Activated naive CD4-positive, alpha-beta T cell treated with anti-CD3 and anti-CD28 coated beads for 36 hours (primary cell): ENCODE results near the gene NCAPG. TPM values are rescaled to one million over a fixed set of nuclear protein-coding genes. Genes with fewer than 3 reads are reported as not detected.

Experiments used
- CTCF ChIA-PET: fragments of 350-600 bp; sonication (Branson Sonifier 250); formaldehyde crosslinking; loops from one replicate; lab custom pipeline; 2021; ENCODE audit warnings: antibody characterized with exemption; lab: Charles Lee
- DNase-seq: peaks from one replicate; pipeline ENCODE4 v3.0.0-alpha.2; 2020
- H3K27ac Mint-ChIP-seq: one replicate; pipeline ENCODE4 v1.8.0; 2021; ENCODE audit warnings: mild to moderate bottlenecking, mixed read lengths
- H3K27me3 Mint-ChIP-seq: one replicate; pipeline ENCODE4 v1.8.0; 2021; ENCODE audit warnings: low read depth, mixed read lengths
- H3K36me3 Mint-ChIP-seq: one replicate; pipeline ENCODE4 v1.8.0; 2021; ENCODE audit warnings: low read depth, mixed read lengths
- H3K4me1 Mint-ChIP-seq: one replicate; pipeline ENCODE4 v1.8.0; 2021; ENCODE audit warnings: low read depth, mixed read lengths
- H3K4me3 Mint-ChIP-seq: one replicate; pipeline ENCODE4 v1.8.0; 2021; ENCODE audit warnings: mild to moderate bottlenecking, moderate library complexity, mixed read lengths
- H3K9me3 Mint-ChIP-seq: one replicate; pipeline ENCODE4 v1.8.0; 2021; ENCODE audit warnings: mixed read lengths
- intact Hi-C: fragments of 100-400 bp; cut with micrococcal nuclease; formaldehyde crosslinking; loops from one replicate; pipeline ENCODE4 v1.15.1; 2023
- total RNA-seq, 2 experiments: library from RNA; stranded (reverse); gene quantifications; one replicate each; pipeline ENCODE4 v1.2.3, GENCODE V29; 2021

Gene NCAPG, protein sequence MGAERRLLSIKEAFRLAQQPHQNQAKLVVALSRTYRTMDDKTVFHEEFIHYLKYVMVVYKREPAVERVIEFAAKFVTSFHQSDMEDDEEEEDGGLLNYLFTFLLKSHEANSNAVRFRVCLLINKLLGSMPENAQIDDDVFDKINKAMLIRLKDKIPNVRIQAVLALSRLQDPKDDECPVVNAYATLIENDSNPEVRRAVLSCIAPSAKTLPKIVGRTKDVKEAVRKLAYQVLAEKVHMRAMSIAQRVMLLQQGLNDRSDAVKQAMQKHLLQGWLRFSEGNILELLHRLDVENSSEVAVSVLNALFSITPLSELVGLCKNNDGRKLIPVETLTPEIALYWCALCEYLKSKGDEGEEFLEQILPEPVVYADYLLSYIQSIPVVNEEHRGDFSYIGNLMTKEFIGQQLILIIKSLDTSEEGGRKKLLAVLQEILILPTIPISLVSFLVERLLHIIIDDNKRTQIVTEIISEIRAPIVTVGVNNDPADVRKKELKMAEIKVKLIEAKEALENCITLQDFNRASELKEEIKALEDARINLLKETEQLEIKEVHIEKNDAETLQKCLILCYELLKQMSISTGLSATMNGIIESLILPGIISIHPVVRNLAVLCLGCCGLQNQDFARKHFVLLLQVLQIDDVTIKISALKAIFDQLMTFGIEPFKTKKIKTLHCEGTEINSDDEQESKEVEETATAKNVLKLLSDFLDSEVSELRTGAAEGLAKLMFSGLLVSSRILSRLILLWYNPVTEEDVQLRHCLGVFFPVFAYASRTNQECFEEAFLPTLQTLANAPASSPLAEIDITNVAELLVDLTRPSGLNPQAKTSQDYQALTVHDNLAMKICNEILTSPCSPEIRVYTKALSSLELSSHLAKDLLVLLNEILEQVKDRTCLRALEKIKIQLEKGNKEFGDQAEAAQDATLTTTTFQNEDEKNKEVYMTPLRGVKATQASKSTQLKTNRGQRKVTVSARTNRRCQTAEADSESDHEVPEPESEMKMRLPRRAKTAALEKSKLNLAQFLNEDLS
- 10 to 100 TPM; 70.2 to 78.4 TPM for total RNA-seq

DNA sequence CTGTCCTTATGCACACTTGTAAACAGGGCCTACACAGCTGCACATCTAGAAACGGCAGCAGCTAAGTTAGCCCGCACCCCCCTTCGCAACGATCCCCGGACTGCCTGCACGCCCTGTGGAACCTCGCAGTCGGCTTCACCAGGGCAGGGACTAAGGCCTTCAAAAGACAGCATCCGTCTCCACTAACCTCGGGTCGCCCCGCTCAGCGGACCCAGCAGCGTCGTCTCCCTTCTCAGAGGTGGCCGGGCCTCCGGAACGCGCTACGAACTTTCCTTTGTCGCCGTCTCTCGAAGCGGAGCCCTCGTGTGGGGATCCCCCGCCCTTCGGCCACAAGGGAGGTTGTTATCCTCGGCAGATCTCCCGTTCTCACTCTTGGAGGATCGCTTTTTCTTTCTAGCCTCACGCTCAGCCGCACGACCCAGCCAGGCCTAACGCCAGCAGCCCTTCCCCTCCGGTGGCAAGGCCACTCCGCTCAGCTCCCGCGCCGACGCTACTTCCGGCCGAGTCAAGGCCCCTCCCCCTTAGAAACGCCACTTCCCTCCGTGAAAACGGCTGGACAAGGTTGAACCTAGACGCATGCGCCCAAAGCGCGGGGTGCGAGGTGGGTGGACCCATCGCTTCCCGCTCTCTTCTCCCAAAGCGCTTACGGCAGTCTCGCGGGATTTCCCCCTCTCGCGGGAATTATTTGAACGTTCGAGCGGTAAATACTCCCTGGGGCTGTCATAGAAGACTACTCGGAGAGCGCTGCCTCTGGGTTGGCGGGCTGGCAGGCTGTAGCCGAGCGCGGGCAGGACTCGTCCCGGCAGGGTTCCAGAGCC is at the start of gene NCAPG, which contains the start of gene DCAF16:
TSS of gene NCAPG (plus strand) at position 720 of the 818 bp plus-strand sequence. CDS start 99 bp downstream, outside the sequence.
TSS of gene DCAF16 (minus strand) at position 498 of the 818 bp plus-strand sequence. CDS start 6,616 bp downstream, outside the sequence.
- Mint-ChIP-seq H3K9me3 (no peaks in the 10 kb centered on the region), H3K27me3 (no peaks in the 10 kb centered on the region), H3K4me3 (peak within 1 kb of the TSS; percentile 100), H3K4me1 (peaks cover 41% of the 10 kb centered on the region), H3K36me3 (peaks cover 47% of the 10 kb centered on the region), H3K27ac (peak within 1 kb of the TSS; percentile 99)
- DNase-seq, result peak; percentile 100
- CTCF ChIA-PET, result interaction anchor here (0.6 to 6.2 kb wide), 7 partner anchors 48 to 262 kb away, joined by 3 to 31 read pairs (median 4); no protein-coding TSS in a partner anchor
- intact Hi-C loops, result loop anchor here (1.0 to 10.0 kb wide), 6 partner anchors 196 to 1586 kb away; partner anchors contain the start of genes LAP3, MED28, QDPR and TAPT1

DNA sequence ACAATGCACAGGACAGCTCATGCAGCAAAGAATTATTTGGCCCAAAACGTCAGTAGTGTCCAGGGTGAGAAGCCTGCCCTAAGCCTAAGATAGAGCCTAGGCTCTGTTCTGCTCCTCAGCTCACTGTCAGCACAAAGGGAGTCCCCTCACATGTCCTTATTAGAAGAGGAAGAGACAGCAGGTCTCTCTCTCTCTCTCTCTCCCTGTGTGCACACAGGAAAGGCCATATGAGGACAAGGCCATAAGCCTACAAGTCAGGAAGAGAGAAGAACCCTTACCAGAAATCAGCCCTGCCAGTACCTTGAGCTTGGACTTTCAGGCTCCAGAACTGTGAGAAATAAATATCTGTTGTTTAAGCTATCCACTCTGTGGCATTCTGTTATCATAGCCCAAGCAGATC is 49.7 kb upstream of the NCAPG start:
- no peaks in the 10 kb centered on the region for H3K9me3 Mint-ChIP-seq
- peaks cover 5% of the 10 kb centered on the region for H3K4me1 Mint-ChIP-seq
- no peak overlapping the region for H3K4me3 Mint-ChIP-seq
- intact Hi-C loops, result no loop called here
- CTCF ChIA-PET, result interaction anchor here (0.7 kb wide), 1 partner anchor 33 kb away, joined by 4 read pairs; no protein-coding TSS in a partner anchor
- DNase-seq, result no peak
- H3K27me3 Mint-ChIP-seq, result peaks cover 3% of the 10 kb centered on the region
- H3K36me3 Mint-ChIP-seq, result no peaks in the 10 kb centered on the region
- H3K27ac Mint-ChIP-seq, result no peak overlapping the region

DNA sequence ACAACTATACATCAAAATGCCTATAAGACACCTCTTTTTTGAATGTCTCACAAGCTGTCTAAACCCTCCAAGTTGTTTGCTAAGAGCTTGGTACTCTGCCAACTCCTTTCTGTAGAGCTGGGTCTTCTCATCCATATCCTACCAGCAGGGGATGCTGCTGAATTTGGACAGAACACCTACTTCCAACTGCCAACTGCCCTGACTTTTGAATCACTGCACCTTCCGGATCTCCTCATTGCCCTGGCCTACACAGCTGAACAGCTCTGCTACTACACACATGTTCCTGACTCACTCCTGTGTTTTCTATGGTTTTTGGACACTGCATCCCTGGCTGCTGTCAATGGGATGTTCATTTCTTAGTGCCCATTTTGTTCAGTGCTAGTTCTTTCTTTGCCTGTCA is 48.1 kb upstream of the NCAPG start:
- Mint-ChIP-seq H3K27ac (no peak overlapping the region), H3K9me3 (no peaks in the 10 kb centered on the region), H3K36me3 (no peaks in the 10 kb centered on the region), H3K4me1 (peaks cover 5% of the 10 kb centered on the region), H3K4me3 (no peak overlapping the region), H3K27me3 (peaks cover 3% of the 10 kb centered on the region)
- intact Hi-C loops, result loop anchor here (1.0 kb wide), 1 partner anchor 46 kb away; no protein-coding TSS in a partner anchor
- DNase-seq, result peak; percentile 17
- CTCF ChIA-PET, result interaction anchor here (0.7 to 1.2 kb wide), 2 partner anchors 43 to 47 kb away, joined by 3 to 4 read pairs; no protein-coding TSS in a partner anchor

DNA sequence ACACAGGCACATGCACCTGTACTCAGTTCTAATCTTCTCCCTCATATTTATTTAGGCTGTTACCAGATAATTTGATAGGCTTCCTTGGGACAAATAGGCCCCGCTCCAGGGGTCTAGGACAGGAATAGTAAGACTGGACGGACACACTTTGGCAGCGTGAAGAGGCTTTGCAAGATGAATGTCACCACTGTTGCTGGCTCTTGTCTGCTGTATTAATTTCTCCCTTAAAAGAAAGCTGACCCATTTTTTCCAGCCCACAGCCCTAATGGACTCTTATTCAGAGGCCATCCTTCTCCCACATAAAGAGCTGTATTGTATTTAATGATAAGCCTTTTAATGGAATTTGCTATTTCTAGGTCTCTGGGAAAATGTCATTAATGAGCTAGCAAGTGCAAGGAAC is 47.4 kb upstream of the NCAPG start:
- CTCF ChIA-PET, result interaction anchor here (1.2 kb wide), 1 partner anchor 42 kb away, joined by 3 read pairs; no protein-coding TSS in a partner anchor
- intact Hi-C loops, result no loop called here
- no peak for DNase-seq
- peaks cover 3% of the 10 kb centered on the region for H3K27me3 Mint-ChIP-seq
- H3K9me3 Mint-ChIP-seq, result no peaks in the 10 kb centered on the region
- H3K4me1 Mint-ChIP-seq, result peaks cover 5% of the 10 kb centered on the region
- no peak overlapping the region for H3K4me3 Mint-ChIP-seq
- H3K27ac Mint-ChIP-seq, result no peak overlapping the region
- no peaks in the 10 kb centered on the region for H3K36me3 Mint-ChIP-seq

DNA sequence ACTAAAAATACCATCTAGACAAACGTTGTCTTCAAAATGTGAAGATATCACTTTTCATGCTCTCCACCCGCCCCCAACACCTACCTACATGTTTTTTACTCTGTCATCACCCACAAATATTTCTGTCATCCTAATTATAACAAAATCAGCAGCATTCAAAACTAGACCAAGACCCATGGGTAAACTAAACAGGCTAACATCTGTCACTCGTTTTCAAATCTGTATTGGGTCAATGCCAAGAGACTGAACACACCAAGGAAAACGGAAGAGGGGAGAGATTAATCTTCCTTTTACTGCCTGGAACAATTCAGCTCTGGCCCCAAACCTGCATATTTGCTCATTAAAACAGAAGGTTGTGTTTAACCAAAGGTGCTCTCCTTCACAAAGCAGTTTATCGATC is 46.8 kb upstream of the NCAPG start:
- H3K9me3 Mint-ChIP-seq, result no peaks in the 10 kb centered on the region
- CTCF ChIA-PET, result interaction anchor here (1.2 kb wide), 1 partner anchor 41 kb away, joined by 3 read pairs; no protein-coding TSS in a partner anchor

DNA sequence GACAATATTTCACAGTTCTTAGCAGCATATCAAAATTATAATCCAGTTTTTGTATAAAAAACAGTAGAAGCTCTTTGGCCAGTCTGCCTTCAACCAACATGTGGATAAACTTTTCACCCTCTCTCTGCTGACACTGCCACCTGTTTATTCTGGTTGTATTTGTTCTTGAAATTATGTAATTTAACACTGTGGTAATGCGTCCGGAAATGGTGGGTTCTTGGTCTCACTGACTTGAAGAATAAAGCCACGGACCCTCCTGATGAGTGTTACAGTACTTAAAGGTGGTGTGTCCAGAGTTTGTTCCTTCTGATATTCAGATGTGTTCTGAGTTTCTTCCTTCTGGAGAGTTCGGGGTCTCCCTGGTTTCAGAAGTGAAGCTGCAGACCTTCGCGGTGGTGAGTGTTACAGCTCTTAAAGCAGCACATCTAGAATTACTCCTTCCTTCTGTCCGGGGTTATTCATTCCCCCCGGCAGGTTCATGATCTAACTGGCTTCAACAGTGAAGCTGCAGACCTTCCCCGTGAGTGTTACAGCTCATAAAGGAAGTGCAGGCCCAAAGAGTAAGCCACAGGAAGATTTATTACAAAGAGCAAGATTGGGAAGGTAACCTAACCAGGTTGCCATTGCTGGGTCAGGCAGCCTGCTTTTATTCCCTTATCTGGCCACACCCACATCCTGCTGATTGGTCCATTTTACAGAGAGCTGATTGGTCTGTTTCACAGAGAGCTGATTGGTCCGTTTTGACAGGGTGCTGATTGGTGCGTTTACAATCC is 45.1 kb upstream of the NCAPG start:
- DNase-seq, result no peak
- Mint-ChIP-seq H3K4me1 (peaks cover 5% of the 10 kb centered on the region), H3K4me3 (no peak overlapping the region), H3K9me3 (no peaks in the 10 kb centered on the region), H3K27ac (no peak overlapping the region), H3K27me3 (peaks cover 3% of the 10 kb centered on the region), H3K36me3 (no peaks in the 10 kb centered on the region)
- CTCF ChIA-PET, result interaction anchor here (0.6 to 0.8 kb wide), 2 partner anchors 12 to 19 kb away, joined by 3 read pairs; no protein-coding TSS in a partner anchor
- intact Hi-C loops, result no loop called here

More for the DNA sequence above, 46.8 kb upstream of the NCAPG start:
- H3K4me3 Mint-ChIP-seq, result no peak overlapping the region
- peaks cover 5% of the 10 kb centered on the region for H3K4me1 Mint-ChIP-seq
- H3K27ac Mint-ChIP-seq, result no peak overlapping the region
- no peak for DNase-seq
- no peaks in the 10 kb centered on the region for H3K36me3 Mint-ChIP-seq
- peaks cover 3% of the 10 kb centered on the region for H3K27me3 Mint-ChIP-seq
- intact Hi-C loops, result no loop called here

DNA sequence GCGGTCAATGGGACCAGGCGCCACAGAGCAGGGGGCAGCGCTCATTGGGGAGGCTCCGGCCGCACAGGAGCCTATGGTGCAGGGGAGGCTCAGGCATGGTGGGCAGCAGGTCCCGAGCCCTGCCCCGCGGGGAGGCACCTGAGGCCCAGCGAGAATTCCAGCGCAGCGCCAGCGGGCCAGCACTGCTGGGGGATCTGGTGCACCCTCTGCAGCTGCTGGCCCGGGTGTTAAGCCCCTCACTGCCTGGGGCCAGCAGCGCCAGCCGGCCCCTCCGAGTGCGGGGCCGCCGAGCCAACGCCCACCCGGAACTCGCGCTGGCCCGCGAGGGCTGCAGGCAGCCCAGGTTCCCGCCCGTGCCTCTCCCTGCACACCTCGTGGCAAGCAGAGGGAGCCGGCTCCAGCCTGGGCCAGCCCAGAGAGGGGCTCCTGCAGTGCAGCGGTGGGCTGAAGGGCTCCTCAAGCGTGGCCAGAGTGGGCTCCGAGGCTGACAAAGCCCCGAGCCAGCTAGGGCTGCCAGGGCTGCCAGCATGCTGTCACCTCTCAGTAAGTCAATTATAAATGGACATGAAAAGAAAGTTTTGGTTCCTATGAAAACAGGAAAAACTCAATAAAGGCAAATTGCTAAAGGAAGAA is 43.8 kb upstream of the NCAPG start:
- H3K36me3 Mint-ChIP-seq, result no peaks in the 10 kb centered on the region
- peaks cover 5% of the 10 kb centered on the region for H3K4me1 Mint-ChIP-seq
- H3K27me3 Mint-ChIP-seq, result peaks cover under 1% of the 10 kb centered on the region
- intact Hi-C loops, result no loop called here
- no peaks in the 10 kb centered on the region for H3K9me3 Mint-ChIP-seq
- no peak for DNase-seq
- CTCF ChIA-PET, result interaction anchor here (0.6 kb wide), 1 partner anchor 11 kb away, joined by 3 read pairs; no protein-coding TSS in a partner anchor
- H3K4me3 Mint-ChIP-seq, result no peak overlapping the region
- H3K27ac Mint-ChIP-seq, result no peak overlapping the region

DNA sequence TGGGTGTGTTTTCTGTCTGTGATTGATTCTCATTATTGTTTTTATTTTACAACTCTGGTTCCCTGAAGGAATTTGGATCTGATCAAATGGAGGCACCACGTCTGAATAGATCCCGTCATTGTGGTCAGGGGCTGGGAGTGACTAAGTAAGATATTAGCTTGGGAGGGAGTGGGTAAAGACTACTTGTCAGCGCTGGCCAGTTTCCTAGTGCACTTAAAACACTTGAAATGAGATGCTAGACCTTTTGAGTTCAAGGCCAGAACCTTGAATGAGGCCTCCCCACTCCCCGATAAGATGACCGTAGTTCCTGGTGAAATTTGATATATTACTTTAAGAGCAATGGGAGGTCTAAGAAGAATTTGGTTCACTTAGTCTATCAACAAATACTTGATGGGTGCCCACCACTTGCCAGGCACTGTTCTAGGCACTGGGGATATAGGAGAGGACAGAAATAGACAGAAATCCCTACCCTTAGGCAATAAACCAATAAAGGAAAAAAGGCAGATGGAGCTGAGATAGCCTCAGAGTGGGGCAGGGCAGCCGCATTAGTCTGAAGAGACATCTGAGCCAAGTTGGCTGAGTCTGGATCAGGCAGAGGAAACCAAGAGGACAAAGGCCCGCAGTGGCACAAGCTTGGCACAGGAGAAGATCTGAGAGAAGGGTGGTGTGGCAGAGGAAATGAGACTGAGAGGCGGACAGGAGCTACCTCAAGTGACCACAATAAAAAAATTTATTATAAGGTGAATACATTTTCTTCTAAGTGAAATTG is 41.2 kb upstream of the NCAPG start:
- CTCF ChIA-PET, result no interaction called here
- Mint-ChIP-seq H3K4me3 (no peak overlapping the region), H3K27ac (no peak overlapping the region), H3K27me3 (no peaks in the 10 kb centered on the region), H3K9me3 (no peaks in the 10 kb centered on the region), H3K36me3 (no peaks in the 10 kb centered on the region), H3K4me1 (peaks cover 5% of the 10 kb centered on the region)
- intact Hi-C loops, result no loop called here
- no peak for DNase-seq

DNA sequence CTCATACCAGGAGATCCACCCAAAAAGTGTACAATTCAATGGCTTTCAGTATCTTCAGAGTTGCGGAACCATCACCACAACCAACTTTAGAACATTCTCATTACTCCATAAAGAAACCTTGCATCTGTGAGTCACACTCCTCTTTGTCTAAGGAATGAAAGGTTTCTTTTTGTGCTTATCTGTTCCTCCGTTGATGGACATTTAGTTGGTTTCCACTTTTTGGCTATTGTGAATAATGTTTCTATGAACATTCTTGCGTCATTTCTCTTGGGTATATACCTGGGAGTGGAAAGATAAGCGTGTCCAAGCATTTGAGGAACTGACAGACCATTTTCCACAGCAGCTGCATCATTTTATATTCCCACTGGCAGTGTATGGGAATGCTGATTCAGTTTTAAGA is 39.9 kb upstream of the NCAPG start:
- Mint-ChIP-seq H3K4me1 (peaks cover 3% of the 10 kb centered on the region), H3K9me3 (no peaks in the 10 kb centered on the region), H3K4me3 (no peak overlapping the region), H3K27me3 (no peaks in the 10 kb centered on the region), H3K27ac (no peak overlapping the region), H3K36me3 (no peaks in the 10 kb centered on the region)
- intact Hi-C loops, result no loop called here
- CTCF ChIA-PET, result no interaction called here
- DNase-seq, result no peak
